ENCODE measurements around the gene TBX19. TPM values are rescaled to one million over a fixed set of nuclear protein-coding genes. Genes with fewer than 3 reads are reported as not detected.

TBX19 gene
- total and polyA plus RNA-seq, 2 donors (not counting 1 experiment from before 2014, with no cell fraction given) = 6.3 to 7.0 TPM

DNA sequence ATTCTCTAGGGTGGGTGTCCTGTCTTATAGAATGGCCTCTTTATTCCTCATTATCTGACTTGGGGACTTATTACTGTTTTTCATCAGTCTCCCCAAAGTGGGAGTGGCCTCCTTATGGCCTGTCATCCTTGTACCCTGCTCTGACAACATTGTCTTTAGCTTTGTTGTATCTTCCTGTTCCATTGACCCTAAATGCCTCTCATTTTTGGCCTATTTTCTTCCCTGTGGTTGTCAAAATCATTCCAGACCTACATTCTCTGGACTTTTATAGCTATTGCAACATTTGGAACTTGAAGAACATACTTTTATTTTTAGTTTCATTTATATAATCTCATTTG, 45.2 kb upstream of the TBX19 start:
- H3K9me3 ChIP-seq (ENCODE audit: control extremely low read depth in 1 of 3, control insufficient read depth in 2 of 3, insufficient read depth in 1 of 3, low read length in 2 of 3) = no peaks in the 10 kb centered on the region
- H3K4me2 ChIP-seq (replicated peaks; ENCODE audit: low read depth, low read length, poor library complexity, severe bottlenecking) = no peak overlapping the region
- intact Hi-C loops (cut with micrococcal nuclease) = no loop called here
- POLR2A ChIA-PET = no interaction called here
- H3K4me1 Mint-ChIP-seq = peaks cover 34% of the 10 kb centered on the region
- H3K79me2 ChIP-seq (ENCODE audit: control insufficient read depth, insufficient read depth, low read length) = peaks cover 81% of the 10 kb centered on the region
- TF ChIP-seq EZH2 (IDR thresholded peaks at IDR 0.05; ENCODE audit: borderline replicate concordance, insufficient read depth, low read depth, low read length, poor library complexity, severe bottlenecking) = no peak
- TF ChIP-seq, protein P1, sequence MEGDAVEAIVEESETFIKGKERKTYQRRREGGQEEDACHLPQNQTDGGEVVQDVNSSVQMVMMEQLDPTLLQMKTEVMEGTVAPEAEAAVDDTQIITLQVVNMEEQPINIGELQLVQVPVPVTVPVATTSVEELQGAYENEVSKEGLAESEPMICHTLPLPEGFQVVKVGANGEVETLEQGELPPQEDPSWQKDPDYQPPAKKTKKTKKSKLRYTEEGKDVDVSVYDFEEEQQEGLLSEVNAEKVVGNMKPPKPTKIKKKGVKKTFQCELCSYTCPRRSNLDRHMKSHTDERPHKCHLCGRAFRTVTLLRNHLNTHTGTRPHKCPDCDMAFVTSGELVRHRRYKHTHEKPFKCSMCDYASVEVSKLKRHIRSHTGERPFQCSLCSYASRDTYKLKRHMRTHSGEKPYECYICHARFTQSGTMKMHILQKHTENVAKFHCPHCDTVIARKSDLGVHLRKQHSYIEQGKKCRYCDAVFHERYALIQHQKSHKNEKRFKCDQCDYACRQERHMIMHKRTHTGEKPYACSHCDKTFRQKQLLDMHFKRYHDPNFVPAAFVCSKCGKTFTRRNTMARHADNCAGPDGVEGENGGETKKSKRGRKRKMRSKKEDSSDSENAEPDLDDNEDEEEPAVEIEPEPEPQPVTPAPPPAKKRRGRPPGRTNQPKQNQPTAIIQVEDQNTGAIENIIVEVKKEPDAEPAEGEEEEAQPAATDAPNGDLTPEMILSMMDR (IDR thresholded peaks at IDR 0.05) = peak; percentile 24
- H3K9ac ChIP-seq (ENCODE audit: low read length) = no peak overlapping the region
- H3K27me3 ChIP-seq (replicated peaks in 1 of 4; ENCODE audit: control extremely low read depth in 1 of 4, control insufficient read depth in 3 of 4, insufficient read depth in 4 of 4, low read length in 3 of 4) = no peaks in the 10 kb centered on the region
- H3K4me3 Mint-ChIP-seq = no peak overlapping the region
- no peaks in the 10 kb centered on the region for H3K9me3 Mint-ChIP-seq (ENCODE audit: insufficient read depth)
- peaks cover 79% of the 10 kb centered on the region for H4K20me1 ChIP-seq (ENCODE audit: control insufficient read depth, insufficient read depth, low read length, poor library complexity, severe bottlenecking)
- H3K27me3 Mint-ChIP-seq = no peaks in the 10 kb centered on the region
- CTCF ChIA-PET = interaction anchor here (1.0 to 2.3 kb wide), 7 partner anchors 9 to 107 kb away, joined by 3 to 13 read pairs (median 3); partner anchors contain the start of gene SFT2D2
- peak overlapping the region; percentile 0 for H3K27ac Mint-ChIP-seq
- peaks cover 2 to 93% of the 10 kb centered on the region in 2 experiments for H3K36me3 ChIP-seq (replicated peaks in 1 of 2; ENCODE audit: control extremely low read depth in 1 of 2, control insufficient read depth in 1 of 2, extremely low read depth in 1 of 2, insufficient read depth in 2 of 2, low read length in 1 of 2)
- no peak overlapping the region for H3K27ac ChIP-seq (ENCODE audit: low read length in 2 of 2)
- no peak overlapping the region for H3K4me3 ChIP-seq (ENCODE audit: control extremely low read depth in 1 of 5, extremely low read depth in 1 of 5, insufficient read depth in 1 of 5, low read depth in 2 of 5, low read length in 4 of 5)
- ATAC-seq (ENCODE audit: low read depth) (no peak), DNase-seq (no peak)
- H3K4me1 ChIP-seq (ENCODE audit: control insufficient read depth in 2 of 2, insufficient read depth in 2 of 2, low read length in 2 of 2) = peaks cover 0 to 12% of the 10 kb centered on the region in 2 donors
- no peak overlapping the region for H2AFZ ChIP-seq (ENCODE audit: insufficient read depth, low read depth, low read length, poor library complexity, severe bottlenecking)

DNA sequence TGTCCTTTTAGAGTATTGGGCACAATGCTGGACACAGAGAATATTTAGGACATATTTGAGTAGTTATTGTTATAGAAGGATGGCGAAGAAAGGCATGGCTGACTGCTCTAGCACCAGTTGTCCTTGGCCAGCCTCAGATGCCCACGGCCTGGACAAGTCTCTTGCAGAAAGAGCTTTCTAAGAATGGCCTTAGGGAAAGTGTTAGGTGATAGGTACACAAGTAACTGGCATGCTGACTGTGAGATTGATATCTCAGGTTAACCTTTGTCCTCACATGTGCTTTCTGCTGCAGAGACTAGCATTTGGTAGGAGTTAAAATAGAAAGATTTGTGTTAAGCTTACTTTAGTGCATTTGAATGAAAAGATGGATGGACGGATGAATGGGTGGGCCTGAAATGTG, 44.7 kb upstream of the TBX19 start:
- intact Hi-C loops (cut with micrococcal nuclease) = no loop called here
- WGBS (ENCODE audit: insufficient coverage) = 100% methylated on average over 3 of the region's 3 CpGs

More for the DNA sequence above, 44.7 kb upstream of the TBX19 start:
- no peaks in the 10 kb centered on the region for H3K27me3 Mint-ChIP-seq
- Histone ChIP-seq H3K9me3 (ENCODE audit: control extremely low read depth in 1 of 3, control insufficient read depth in 2 of 3, insufficient read depth in 1 of 3, low read length in 2 of 3) (no peaks in the 10 kb centered on the region), H3K79me2 (ENCODE audit: control insufficient read depth, insufficient read depth, low read length) (peaks cover 76% of the 10 kb centered on the region), H3K27me3 (replicated peaks in 1 of 4; ENCODE audit: control extremely low read depth in 1 of 4, control insufficient read depth in 3 of 4, insufficient read depth in 4 of 4, low read length in 3 of 4) (no peaks in the 10 kb centered on the region), H3K4me3 (ENCODE audit: control extremely low read depth in 1 of 5, extremely low read depth in 1 of 5, insufficient read depth in 1 of 5, low read depth in 2 of 5, low read length in 4 of 5) (no peak overlapping the region), H3K27ac (ENCODE audit: low read length in 2 of 2) (peak overlapping the region in 1 of 2 donors; percentile 20), H3K36me3 (replicated peaks in 1 of 2; ENCODE audit: control extremely low read depth in 1 of 2, control insufficient read depth in 1 of 2, extremely low read depth in 1 of 2, insufficient read depth in 2 of 2, low read length in 1 of 2) (peaks cover 2 to 94% of the 10 kb centered on the region in 2 experiments), H3K4me1 (ENCODE audit: control insufficient read depth in 2 of 2, insufficient read depth in 2 of 2, low read length in 2 of 2) (peaks cover 0 to 8% of the 10 kb centered on the region in 2 donors), H3K9ac (ENCODE audit: low read length) (no peak overlapping the region), H4K20me1 (ENCODE audit: control insufficient read depth, insufficient read depth, low read length, poor library complexity, severe bottlenecking) (peaks cover 75% of the 10 kb centered on the region), H2AFZ (ENCODE audit: insufficient read depth, low read depth, low read length, poor library complexity, severe bottlenecking) (no peak overlapping the region), H3K4me2 (replicated peaks; ENCODE audit: low read depth, low read length, poor library complexity, severe bottlenecking) (no peak overlapping the region)
- no peak overlapping the region for H3K4me3 Mint-ChIP-seq
- TF ChIP-seq, protein P1 (IDR thresholded peaks at IDR 0.05) = no peak
- CTCF ChIA-PET = interaction anchor here (1.0 to 2.3 kb wide), 6 partner anchors 10 to 107 kb away, joined by 3 to 13 read pairs (median 4); partner anchors contain the start of gene SFT2D2
- POLR2A ChIA-PET = no interaction called here
- H3K27ac Mint-ChIP-seq = no peak overlapping the region
- no peak for DNase-seq
- no peak for ATAC-seq (ENCODE audit: low read depth)
- no peaks in the 10 kb centered on the region for H3K9me3 Mint-ChIP-seq (ENCODE audit: insufficient read depth)
- H3K4me1 Mint-ChIP-seq = peaks cover 31% of the 10 kb centered on the region
